ENCODE measurements around the gene GNG12.

GNG12 gene

GRCh38 chr1:67832737-67833601, at the start of gene GNG12:
Gene GNG12 (minus strand): TSS chr1:67833467. CDS start chr1:67707686, 125,781 bp downstream.
- no peak for DNase-seq

GRCh38 chr1:67882196-67882958, 49.1 kb upstream of the GNG12 start:
- no peak for DNase-seq

GRCh38 chr1:67880056-67880601, 46.9 kb upstream of the GNG12 start:
- no peak for DNase-seq

GRCh38 chr1:67879485-67879884, 46.2 kb upstream of the GNG12 start:
- DNase-seq = no peak

GRCh38 chr1:67874501-67875111, 41.3 kb upstream of the GNG12 start:
- no peak for DNase-seq

- no peak for DNase-seq
These were observed 36.0 kb upstream of the GNG12 start for GRCh38 chr1:67869233-67869632.

- no peak for DNase-seq
These were observed 30.4 kb upstream of the GNG12 start for GRCh38 chr1:67863637-67864036.

- DNase-seq = no peak
These were observed 29.4 kb upstream of the GNG12 start for GRCh38 chr1:67862685-67863084.

- DNase-seq = no peak
These were observed 28.7 kb upstream of the GNG12 start for GRCh38 chr1:67861856-67862516.

GRCh38 chr1:67860776-67861175, 27.5 kb upstream of the GNG12 start:
- DNase-seq = no peak

- DNase-seq = no peak
These were observed 23.7 kb upstream of the GNG12 start for GRCh38 chr1:67856921-67857320.

- no peak for DNase-seq
These were observed 22.7 kb upstream of the GNG12 start for GRCh38 chr1:67855961-67856360.

- DNase-seq = no peak
These were observed 22.2 kb upstream of the GNG12 start for GRCh38 chr1:67855444-67855843.

- no peak for DNase-seq
These were observed 20.4 kb upstream of the GNG12 start for GRCh38 chr1:67853704-67854103.

GRCh38 chr1:67851800-67852199, 18.5 kb upstream of the GNG12 start:
- DNase-seq = no peak

GRCh38 chr1:67850611-67851075, 17.4 kb upstream of the GNG12 start:
- no peak for DNase-seq

GRCh38 chr1:67850151-67850551, 16.9 kb upstream of the GNG12 start:
- no peak for DNase-seq

- no peak for DNase-seq
These were observed 14.2 kb upstream of the GNG12 start for GRCh38 chr1:67847466-67847865.

GRCh38 chr1:67846538-67846937, 13.3 kb upstream of the GNG12 start:
- DNase-seq = no peak

- no peak for DNase-seq
These were observed 11.7 kb upstream of the GNG12 start for GRCh38 chr1:67844988-67845387.

GRCh38 chr1:67843746-67844145, 10.5 kb upstream of the GNG12 start:
- no peak for DNase-seq

GRCh38 chr1:67843331-67843730, 10.1 kb upstream of the GNG12 start:
- no peak for DNase-seq

GRCh38 chr1:67840449-67840848, 7.2 kb upstream of the GNG12 start:
- no peak for DNase-seq
